HT1080 (cell line): ENCODE data around the gene PHGDH. TPM values are rescaled to one million over a fixed set of nuclear protein-coding genes. Genes with fewer than 3 reads are reported as not detected.

Experiments
- DNase-seq: peaks from one replicate; pipeline ENCODE4 v3.0.0-alpha.2; 2015; ENCODE audit warnings: low read depth
- total RNA-seq: library from RNA; depleted of rRNA; stranded (reverse); fragments of >200 nt; shearing (Covaris generic); gene quantifications from 2 replicates; pipeline ENCODE4 v1.2.3, GENCODE V29; 2014

Gene PHGDH
- total RNA-seq, 1 experiment from 2014 or later: 142 TPM

DNA sequence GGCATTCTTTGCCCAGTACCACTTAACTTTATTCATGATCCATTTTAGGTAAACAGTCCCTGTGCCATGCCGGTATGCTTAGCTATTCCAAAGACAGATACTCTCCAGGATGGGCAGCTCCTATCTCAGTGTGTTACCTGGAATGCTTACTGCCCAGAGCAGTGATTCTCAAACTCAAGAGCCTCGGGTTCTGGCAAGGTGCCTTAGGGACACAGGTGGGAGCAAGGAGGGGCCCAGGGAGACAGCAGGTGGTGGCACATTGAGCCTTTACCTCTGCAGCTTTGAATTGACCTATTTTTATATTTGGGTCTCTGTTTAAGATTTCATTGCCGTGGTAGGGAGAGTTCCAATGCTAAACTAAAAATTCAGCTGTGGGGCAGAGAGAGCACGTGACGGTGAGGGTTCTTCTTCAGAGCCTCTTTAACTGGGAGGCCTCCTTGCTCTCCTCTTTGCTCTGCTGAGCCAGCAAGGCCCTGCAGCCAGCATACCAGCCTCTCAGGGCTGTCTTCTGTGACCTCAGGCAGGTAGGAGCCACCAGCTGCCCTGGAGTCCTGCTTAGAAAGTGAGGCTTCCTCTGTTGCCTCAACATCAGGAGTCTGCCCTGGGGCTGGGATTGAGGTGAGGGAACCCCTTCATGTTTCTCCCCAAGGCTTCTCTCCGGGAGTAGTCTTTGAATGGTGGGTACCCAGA is 20.2 kb downstream of the PHGDH start:
- DNase-seq: no peak

DNA sequence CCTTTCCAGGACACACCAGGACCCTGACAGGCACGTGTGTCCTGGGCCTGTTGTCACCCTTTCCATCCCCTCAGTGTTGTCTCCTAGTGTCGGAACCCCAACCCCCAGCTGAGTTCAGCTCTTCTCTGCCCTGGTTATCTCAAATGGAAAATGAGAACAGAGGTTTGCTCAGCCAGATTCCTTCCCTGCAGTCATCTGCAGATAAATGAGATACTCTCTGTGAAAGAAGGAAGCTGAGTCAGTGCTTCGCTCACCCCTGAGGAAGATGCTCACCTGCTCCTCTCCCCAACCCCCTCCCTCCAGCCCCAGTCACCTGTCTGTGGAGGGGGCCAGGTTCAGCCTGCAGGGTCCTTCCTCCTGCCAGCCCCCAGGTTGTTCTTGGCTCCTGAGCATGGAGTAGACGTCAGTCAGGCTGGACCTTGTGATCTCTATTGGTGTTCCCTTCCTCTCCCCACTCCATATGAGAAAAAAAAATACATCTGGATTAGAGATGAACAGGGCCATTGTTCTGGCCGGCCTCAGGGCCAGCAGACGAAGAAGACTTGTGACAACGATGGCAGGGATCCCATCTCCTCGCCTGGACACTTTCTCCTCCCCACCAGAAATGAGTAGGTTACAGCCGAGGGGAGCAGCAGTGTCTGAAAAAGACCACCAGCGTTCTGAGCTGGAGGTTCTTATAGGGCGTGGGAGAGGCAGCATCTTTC is 20.9 kb downstream of the PHGDH start:
- DNase-seq: no peak

GRCh38 chr1:119733754-119734153 is 22.0 kb downstream of the PHGDH start:
- DNase-seq: no peak

- DNase-seq: no peak
Measured at GRCh38 chr1:119735217-119735616, 23.5 kb downstream of the PHGDH start.

DNA sequence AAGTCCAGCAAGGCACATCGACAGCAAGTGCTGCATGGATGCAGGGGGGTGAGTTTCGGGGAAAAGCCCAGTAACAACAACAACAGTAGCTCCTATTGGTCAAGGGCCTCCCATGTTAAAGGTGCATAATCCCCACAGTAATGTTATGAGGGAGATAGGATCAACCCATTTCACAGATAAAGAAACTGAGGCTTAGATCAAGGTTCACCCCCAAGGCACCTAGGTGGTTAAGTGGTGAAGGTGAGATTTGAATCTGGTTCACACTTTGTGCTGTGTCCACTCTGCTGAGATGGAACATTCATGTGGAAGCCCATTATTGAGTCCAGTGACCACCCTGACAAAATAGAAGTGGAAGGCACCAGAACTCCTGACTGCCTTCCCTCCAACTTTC is 24.9 kb downstream of the PHGDH start:
- DNase-seq: no peak

DNA sequence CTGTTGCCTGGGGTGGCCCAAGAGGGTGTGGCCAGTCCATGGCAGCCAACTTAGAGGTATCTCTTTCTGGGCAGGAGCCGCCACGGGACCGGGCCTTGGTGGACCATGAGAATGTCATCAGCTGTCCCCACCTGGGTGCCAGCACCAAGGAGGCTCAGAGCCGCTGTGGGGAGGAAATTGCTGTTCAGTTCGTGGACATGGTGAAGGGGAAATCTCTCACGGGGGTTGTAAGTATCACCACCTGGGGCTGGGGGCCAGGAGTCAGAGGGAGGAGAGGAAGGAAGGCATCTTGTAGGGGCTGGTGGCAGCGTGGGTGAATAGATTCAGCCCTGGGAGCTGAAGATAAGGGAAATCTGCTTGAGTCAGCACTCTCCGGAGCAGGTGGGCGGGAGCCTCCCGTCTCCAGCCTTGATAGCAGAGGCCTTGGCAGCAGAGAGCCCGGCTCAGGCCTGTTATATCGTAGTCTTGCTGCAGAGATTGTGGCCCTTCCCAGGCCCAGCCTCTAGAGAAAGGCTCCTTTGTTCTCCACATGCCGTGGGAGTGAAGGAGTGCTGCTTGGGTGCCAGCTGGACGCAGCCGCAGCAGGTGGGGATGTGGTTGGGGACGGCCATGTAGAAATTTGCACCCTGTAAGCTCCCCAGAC is 25.4 kb downstream of the PHGDH start:
- no peak for DNase-seq

DNA sequence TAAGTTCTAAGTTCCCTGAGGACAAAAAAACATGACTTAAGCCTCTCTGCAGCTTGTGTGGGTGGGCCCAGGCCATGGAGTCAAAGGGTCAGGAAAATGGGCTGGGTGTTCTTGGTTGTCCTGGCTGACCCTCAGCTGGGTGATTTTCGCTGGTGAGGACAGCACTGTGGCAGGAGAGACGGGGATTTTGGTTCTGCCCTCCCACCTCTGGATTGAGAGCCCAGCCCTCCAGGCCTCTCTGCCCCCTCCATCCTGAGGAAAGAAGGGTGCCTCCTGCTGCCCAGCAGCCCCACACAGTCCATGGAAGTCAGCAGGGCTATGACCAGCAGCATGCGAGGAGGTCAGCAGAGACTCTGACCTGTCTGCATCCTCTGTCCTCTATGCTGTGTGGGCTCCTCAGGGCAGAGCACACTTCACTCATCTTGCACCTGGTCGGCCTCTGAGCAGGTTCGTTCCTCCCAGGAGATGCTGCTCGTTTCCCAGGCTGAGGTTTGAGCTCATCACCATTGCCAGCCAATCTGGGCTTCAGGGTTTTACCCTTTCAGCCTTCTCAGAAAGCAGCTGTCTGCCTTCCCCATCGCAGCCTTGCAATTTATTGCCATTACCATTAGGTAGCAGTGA is 26.5 kb downstream of the PHGDH start:
- DNase-seq: no peak

GRCh38 chr1:119739150-119739549 is 27.4 kb downstream of the PHGDH start:
- DNase-seq: no peak

DNA sequence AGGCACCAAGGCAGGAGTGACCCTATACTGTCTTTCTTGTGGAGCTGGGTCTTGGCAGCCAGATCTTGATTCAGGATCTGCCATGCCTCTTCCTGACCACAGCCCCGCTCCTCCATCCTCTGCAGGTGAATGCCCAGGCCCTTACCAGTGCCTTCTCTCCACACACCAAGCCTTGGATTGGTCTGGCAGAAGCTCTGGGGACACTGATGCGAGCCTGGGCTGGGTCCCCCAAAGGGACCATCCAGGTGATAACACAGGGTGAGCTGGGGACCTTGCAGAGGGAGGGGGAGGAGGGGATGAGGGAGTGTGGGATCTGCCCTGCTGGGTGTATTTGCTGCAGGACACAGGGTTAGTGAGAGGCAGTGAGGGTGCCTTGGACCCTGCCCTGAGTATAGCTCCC is 28.5 kb downstream of the PHGDH start:
- no peak for DNase-seq

DNA sequence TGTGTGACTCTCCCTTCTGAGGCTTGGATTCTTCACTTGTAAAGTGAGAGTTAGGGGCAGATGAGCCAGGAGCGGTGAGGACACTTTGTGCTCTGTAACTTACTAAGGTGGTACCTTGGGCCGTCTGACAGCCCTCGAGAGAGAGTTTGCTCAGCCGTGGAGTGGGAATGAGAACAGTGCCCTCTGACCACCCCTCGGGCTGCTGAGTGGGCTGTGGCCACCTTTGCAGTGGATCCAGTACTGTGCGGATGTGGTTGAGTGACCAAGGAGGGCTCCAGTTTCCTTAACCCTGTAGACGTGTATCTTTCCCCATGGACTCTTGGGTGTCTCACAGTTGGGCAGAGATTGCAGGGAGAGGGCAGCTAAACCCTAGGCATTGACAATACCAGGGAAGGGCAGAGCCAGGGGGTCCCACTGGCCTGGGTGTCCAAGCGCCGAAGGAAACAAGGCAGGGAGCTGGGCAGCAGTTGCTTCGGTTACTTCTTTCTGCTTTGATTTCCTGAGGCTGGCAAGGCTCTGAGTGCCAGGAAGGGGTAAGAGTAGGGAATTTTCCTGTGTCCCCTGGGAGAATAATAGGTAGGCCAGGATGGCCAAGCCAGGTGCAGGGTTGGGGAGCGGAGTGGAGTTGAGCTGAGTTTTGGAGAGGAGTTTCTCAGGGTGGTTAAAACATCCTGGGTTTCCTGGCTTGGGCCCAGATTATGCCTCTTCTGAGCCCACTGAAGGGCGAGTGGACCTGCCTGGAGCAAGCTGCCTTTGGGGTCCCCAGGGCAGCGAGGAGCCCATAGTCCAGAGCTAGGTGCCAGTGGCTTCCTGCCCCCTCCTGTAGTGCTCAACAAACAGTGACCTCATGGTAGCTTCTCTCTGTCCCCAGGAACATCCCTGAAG is 29.4 kb downstream of the PHGDH start:
- no peak for DNase-seq

DNA sequence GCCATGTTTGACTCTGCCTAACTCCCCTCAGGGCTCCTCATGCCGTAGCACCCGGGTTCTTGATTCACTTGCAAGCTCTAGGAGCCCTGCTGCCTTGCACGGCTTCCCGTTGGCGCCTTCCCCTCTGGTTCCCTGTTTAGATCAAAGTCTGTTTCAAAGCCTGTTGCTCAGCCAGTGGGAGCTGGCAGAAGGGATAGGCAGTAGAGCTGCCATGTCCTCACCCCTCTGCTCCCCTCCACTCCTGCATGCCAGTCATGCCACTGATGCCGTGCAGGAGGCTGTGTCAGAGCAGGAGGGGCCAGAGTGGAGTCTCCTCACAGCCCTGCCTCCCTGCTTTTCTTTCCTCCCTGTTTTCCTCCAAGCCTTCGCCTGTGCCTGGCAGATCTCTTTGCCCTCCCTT is 30.5 kb downstream of the PHGDH start:
- DNase-seq: no peak

- DNase-seq: no peak
Measured at GRCh38 chr1:119742677-119743076, 30.9 kb downstream of the PHGDH start.

GRCh38 chr1:119743308-119743707 is 31.6 kb downstream of the PHGDH start:
- no peak for DNase-seq

DNA sequence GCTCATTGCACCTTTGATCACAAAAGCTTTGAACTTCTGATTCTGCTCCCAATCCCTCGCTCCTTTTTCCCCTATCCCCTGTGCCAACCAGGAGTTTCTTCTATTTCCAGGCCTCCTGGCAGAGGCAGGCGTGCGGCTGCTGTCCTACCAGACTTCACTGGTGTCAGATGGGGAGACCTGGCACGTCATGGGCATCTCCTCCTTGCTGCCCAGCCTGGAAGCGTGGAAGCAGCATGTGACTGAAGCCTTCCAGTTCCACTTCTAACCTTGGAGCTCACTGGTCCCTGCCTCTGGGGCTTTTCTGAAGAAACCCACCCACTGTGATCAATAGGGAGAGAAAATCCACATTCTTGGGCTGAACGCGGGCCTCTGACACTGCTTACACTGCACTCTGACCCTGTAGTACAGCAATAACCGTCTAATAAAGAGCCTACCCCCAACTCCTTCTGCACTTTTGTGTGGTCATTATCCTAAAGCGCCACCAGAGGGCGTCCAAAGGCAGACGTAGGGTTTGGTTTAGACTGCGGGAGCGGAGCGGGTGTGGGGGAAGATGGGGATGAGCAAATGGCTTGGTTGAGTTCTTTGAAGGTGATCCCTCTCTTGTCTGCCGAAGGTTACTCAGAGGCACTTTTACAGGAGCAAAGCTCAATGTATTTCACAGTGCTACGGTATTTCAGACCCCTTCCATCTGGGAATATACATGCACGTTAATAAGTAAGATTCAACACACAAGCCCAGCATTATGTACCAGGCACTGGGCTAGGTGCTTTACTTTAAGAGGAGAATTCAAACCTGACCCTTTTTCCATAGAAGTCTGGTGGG is 32.3 kb downstream of the PHGDH start:
- peak; percentile 63 for DNase-seq

GRCh38 chr1:119744598-119744942 is 32.8 kb downstream of the PHGDH start:
- DNase-seq: no peak

DNA sequence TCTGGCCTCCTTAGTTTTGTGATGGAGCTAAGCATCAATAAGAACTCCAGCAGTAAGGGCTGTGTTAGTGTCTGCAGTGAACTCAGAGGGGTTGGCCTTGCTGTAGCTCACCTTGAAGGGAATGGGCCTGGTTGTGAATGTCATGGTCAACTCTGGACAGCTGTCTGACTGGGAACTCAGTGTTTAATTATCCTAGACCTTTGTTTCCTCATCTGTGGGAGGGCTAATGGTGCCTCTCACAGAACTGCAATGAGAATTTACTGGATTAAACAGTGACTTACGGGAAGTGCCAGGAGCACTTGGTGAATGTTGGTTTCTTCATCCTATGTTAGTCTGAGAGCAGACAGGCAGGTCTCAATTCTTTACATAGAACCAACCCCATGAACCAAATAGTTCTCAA is 33.3 kb downstream of the PHGDH start:
- no peak for DNase-seq

DNA sequence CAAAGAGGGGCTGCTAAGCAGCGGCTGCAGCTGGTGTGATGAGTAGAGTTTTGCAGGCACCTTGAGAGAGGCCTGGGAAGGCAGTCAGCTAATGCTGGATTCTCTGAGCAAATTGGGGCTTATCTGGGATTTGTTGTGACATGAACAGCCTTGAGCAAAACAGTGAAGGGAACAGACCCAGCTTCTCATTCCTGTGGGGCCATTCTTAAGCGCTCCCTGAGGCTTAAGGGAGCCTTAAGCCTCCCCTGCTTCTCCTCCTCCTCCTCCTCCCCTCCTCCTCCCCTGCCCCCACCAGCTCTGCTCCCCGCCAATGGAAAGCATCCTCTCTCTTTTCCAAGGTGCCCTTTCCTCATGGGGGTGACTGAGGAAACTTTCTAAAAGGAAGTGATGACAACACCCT is 35.7 kb downstream of the PHGDH start:
- DNase-seq: no peak

DNA sequence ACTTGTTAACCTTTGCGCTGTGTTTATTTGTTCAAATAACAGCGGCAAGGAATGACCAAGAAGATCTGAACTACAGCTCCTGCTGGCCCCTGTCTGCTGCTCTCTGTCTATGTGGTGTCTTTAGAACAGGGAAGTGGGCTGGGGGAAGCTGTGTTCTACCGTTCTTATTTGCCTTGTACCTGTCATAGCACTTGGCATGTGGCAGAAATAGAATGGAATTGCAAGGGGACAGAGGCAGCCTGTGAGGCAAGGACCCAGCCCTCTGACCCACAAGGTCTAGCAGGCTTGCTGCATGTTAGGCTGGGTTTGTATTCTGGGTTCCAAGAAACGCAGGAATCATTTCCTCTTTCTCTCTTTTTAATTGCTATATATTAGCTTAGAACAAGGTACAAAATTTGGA is 36.3 kb downstream of the PHGDH start:
- DNase-seq: no peak

DNA sequence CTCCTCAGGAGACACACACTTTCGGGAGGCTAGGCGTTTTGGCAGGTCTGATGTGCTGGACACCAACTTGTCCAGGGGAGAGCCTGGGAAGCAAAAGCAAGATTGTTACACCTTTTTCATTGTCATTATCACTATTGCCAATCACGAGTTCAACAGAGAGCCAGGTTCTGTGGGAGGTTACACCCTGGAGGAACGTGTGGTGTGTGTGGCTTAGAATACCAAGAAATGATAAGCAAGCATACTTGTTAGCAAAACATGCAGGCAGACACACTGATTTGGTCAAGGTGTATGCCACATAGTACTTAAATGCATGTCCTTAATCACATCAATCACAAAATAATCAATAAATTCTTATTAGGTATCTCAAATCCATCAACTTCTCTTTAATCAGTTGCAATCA is 40.9 kb downstream of the PHGDH start:
- DNase-seq: no peak

DNA sequence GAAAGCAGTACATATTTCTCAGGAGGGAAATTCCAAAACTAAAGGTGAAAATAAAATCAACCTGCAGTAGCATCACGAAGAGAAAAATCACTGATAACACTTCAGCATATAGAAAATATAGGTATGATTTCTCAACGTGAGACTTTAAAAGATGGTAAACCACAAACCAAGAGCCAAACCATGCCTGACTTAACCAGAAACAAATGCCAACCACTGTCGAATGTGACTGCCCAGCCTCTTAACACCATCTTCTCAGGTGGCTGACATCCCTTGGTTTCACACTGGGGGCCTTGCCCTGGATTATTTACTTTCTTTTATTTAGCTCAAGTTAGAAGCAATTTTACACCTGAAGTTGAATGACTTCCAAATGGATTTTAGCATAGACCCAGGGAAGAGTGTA is 46.9 kb downstream of the PHGDH start:
- DNase-seq: no peak

- DNase-seq: no peak
Measured at GRCh38 chr1:119762409-119762808, 50.7 kb downstream of the PHGDH start.
